GM21529 (cell line): ENCODE results near the gene OR51B4.
"Not testable (repeated sequence)": the region's sequence is repeated elsewhere in the genome, so short reads cannot be mapped to it uniquely, and the experiment has no call there.

Experiments used
- ATAC-seq: cut with Tn5 transposase; IDR thresholded peaks from one replicate; pipeline ENCODE4 v1.9.1; 2021; ENCODE audit not compliant: unreplicated experiment

Gene OR51B4

DNA sequence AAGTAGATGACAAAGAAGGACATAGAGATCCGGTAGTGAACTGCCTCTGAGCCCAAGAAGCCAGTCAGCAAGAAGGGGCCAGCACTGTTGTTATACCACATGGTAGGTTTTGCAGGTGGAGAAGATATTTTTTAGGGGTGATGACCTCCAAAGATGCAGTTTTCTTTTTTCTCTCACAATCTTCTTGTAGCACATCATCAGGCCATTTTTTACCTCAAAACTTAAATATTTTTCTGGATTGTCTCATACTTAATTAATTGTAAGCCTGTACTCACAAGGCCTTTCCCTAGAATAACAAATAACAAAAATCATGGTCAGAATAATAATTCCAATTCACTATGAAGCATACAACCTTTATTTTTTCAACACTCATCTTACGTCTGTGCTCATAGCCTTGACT, at the start of gene OR51B4:
Gene OR51B4 (minus strand): TSS at position 101 of the 400 bp plus-strand sequence. CDS start 0 bp downstream, at position 101.
- ATAC-seq: no peak

- no peak for ATAC-seq
Observed at GRCh38 chr11:5351208-5351607, 49.5 kb upstream of the OR51B4 start, which contains the start of gene OR51B6. Gene OR51B6 (plus strand): TSS chr11:5351508. CDS start chr11:5351508, 0 bp downstream.

- ATAC-seq: no peak
Observed at GRCh38 chr11:5349550-5349949, 47.8 kb upstream of the OR51B4 start.

DNA sequence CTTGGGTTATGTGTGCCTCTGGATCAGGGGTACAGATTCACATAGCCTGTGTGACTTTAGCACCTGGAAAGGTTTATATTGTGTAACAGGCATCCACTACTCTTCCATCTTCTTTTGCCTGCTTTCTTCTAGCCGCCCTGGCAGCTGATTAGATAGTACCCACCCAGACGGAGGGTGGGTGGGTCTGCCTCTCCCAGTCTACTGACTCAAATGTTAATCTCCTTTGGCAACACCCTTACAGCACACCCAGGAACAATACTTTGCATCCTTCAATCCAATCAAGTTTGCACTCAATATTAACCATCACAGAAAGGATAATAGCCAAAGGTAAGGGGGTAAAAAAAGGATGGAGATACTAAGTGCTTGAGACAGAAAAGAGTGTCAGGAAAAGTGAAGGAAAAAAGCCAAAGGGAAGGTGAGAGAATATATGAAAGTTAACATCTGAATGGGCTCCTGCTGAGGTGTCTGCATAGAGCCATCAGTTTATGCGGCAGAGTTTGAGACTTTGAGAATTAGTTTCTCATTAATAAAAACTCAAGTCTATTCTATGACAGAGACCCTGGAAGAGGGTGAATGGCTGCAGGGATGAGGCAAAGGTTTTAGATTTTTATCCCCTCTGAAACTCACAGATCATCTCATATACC, 46.9 kb upstream of the OR51B4 start:
- ATAC-seq: no peak

- no peak for ATAC-seq
Observed at GRCh38 chr11:5345831-5346230, 44.1 kb upstream of the OR51B4 start.

DNA sequence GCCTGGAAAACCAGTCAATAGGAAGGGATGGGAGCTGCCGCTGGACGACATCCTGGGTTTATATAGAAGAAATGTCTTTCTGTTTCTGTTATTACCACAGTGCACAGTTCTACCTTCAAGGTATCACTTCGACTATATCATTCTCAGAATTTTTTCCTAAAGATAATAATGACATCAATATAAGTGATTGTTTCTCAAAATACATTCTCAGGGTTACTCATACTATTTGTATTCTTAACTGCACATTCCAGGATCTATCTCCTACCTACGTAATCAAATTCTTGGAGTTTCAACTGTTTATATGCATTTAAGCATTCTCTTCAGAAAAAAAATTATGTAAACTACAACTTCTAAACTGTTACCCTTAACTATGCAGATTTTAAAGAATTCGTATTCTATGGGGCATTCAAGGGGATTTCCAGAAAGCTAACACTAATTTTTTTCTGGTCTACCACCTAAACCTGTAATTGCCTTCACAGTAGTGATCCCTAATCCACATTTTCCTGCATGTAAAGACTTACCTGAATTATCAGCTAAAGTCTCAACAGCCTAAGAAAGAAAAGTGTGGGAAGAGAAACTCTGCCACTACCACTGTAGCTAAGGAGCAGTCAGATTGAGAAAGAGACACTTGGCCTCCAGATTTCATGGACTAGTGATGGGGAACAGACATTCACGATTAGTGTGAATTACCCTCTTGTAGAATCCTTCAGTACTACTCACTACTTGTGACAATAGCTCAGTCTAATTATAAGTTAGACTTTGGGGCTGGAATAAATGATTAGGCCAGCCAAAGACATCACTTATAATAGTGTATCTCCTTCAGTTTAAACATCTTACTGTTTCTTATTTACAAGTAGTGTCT, 42.0 kb upstream of the OR51B4 start, which contains the start of gene OR51B5:
Gene OR51B5 (minus strand): TSS at position 51 of the 862 bp plus-strand sequence. CDS start 0 bp downstream, at position 51.
- no peak for ATAC-seq

GRCh38 chr11:5339771-5340322, 38.1 kb upstream of the OR51B4 start:
- ATAC-seq: peak; percentile 79

- ATAC-seq: not testable (repeated sequence)
Observed at GRCh38 chr11:5337253-5337652, 35.5 kb upstream of the OR51B4 start.

DNA sequence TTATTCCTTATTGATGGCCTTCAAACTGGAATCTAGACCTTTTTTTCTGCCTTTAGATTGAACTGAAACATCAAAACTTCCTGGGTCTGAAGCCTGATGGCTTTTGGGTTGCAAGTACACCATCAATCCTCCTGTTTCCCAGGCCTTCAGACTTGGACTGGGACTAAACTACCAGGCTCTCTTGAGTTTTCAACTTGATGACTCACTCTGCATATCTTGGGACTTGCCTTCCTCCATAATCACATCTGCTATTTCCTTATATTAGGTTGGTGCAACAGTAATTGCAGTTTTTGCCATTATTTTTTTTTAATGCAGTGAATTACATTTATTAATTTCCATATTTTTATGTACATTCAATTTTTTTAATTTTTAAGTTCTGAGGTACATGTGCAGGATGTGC, 34.6 kb upstream of the OR51B4 start:
- ATAC-seq: no peak

DNA sequence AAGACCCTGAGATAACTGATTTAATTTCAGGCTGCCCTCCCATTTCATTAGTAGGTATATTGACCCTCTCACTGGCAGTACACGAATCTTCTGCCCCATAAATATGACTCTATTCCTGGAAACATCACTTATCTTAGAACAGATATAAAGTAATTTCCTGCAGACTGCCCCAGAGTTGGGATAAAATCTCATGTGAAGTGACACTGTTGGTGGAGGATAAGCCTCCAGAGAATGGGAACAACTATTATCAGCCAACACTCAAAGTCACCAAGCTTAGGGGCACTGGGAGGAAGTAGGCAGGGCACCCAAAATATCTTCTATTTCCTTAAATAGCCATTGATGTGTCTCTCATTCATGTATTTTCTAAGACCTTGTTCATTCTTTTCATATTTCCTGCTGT, 33.4 kb upstream of the OR51B4 start:
- no peak for ATAC-seq

DNA sequence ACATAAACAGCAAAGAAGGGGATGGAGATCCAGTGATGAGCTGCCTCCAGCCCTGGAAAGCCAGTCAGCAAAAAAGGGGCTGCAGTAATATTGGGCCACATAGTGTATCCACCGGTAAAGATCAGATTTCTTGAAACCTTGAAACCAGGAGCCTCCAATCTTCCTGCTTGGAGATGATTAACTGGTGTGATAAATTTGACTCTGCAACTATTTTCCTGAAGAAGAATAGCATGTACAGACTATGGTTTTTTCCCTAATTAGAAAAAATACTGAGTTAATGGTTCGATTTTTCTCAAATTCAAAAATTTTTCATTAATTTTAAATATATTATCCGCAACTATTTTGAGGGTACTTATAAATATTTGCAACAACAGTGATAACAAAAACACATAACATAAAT, 22.5 kb upstream of the OR51B4 start, which contains the start of gene OR51B2:
Gene OR51B2 (minus strand): TSS at position 101 of the 400 bp plus-strand sequence. CDS start 0 bp downstream, at position 101.
- ATAC-seq: no peak

DNA sequence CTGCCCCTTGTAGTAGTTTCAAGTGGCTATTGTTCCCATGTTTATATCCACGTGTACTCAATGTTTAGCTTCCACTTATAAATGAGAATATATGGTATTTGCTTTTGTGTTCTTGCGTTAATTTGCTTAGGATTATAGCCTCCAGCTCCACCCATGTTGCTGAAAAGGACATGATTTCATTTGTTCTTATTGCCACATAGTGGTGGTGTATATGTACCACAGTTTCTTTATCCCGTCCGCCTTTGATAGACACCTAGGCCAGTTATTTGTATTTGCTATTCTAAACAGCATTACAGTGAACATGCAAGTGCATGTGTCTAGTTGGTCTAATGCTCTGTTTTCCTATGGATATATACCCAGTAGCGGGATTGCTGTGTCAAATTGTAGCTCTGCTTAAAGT, 15.5 kb upstream of the OR51B4 start:
- ATAC-seq: no peak

DNA sequence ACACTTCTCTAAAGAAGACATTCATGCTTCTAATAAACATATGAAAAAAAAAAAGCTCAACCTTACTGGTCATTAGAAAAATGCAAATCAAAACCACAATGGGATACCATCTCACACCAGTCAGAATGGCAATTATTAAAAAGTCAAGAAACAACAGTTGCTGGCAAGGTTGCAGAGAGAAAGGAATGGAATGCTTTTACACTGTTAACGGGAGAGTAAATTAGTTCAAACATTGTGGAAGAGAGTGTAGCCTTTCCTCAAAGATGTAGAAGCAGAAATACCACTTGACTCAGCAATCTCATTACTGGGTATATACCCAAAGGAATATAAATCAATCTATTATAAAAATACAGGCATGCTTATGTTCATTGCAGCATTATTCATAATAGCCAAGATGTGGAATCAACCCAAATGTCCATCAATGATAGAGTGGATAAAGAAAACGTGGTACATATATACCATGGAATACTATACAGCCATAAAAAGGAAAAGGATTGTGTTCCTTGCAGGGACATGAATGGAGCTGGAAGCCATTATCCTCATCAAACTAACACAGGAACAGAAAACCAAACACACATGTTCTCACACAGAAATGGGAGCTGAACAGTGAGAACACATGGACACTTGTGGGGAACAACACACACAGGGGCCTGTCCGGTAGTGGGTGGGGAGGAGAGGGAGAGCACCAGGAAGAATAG, 11.7 kb upstream of the OR51B4 start:
- ATAC-seq: not testable (repeated sequence)

- ATAC-seq: no peak
Observed at GRCh38 chr11:5310423-5310822, 8.7 kb upstream of the OR51B4 start.

- ATAC-seq: no peak
Observed at GRCh38 chr11:5307256-5308019, 5.7 kb upstream of the OR51B4 start.

DNA sequence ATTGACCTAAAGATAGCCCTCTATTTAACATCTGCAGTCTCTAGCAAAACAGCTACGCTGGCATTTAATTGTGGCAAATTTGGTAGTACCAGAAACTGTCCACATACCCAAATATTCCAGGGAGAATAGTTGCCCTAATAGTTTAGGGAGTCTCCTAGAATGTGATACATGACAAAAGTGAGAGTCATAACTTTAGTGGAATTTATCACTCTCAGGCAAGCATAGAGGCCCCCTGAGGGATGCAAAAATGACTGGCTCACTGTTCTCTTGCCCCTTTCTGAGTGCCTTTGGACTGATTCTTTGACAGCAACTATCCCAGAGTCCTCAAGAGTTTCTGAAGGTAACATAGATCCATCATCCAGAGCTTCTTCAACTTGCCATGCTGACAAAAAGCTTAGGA, 2.3 kb upstream of the OR51B4 start:
- ATAC-seq: no peak

- ATAC-seq: no peak
Observed at GRCh38 chr11:5303626-5304025, 1.9 kb upstream of the OR51B4 start.

DNA sequence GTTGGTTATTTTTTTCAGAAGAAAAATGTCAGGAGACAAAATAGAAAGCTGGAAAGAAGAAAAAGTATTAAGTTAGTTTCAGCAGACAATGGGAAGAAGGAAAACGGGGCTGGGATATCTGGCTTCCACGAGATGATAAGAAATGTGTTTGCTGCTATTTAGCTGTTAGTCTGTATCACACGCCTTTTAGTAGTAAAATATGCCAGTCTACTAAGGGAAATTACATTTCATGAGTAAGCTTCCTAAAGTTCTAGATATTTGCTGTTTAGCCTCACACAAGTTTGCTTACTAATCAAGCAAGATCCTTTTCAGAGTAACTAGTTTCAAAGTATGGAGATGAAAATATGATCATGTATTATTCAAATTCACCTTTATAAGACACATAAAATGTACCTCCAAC, 1.5 kb downstream of the OR51B4 start:
- ATAC-seq: no peak

GRCh38 chr11:5298451-5298850, 3.3 kb downstream of the OR51B4 start:
- ATAC-seq: no peak

DNA sequence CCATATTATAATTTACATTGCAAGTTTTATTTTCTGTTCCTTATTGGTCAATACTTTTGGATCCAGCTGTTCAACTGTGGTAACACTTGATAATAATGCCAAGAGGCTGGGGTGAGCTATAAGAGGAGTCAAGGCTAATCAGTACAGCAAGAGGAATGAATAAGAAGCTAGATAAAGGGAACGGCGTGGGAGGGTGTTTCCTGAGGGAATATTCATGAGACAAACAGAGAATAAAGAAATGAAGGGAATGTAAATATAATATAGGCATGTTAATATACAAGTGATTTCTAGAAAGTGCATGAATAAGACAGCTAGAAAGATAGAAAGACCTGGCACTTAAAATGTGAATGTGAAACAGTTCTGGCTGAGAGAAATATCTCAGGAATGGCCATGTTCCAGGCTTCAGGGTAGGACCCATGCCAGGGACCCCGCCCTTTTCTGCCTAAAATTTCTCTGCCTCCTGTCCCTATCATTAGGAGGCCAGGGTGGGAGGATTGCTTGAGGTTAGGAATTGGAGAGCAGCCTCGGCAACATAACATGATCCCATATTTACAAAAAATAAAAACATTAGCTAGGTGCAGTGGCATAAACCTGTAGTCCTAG, 3.9 kb downstream of the OR51B4 start:
- ATAC-seq: no peak
